KBM-7 (cell line): ENCODE results near the gene FUT6.
A peak's percentile ranks its signal among the peaks of the same experiment; 100 is the strongest.
"Not testable (repeated sequence)": the region's sequence is repeated elsewhere in the genome, so short reads cannot be mapped to it uniquely, and the experiment has no call there.

ENCODE experiments used
- DNase-seq: peaks from one replicate; pipeline ENCODE4 v3.0.0-alpha.2; 2015
- in situ Hi-C: fragments of 300-500 bp; cut with MboI; formaldehyde crosslinking; loops from 2 replicates; pipeline ENCODE4 v1.14.3; 2020; ENCODE audit warnings: low sequenced_read_pairs, low pct_unique_long_range_greater_than_20kb, mixed read lengths

The FUT6 gene

GRCh38 chr19:5863030-5863665, 23.6 kb upstream of the FUT6 start:
- in situ Hi-C loops, result no loop called here
- DNase-seq, result no peak

DNA sequence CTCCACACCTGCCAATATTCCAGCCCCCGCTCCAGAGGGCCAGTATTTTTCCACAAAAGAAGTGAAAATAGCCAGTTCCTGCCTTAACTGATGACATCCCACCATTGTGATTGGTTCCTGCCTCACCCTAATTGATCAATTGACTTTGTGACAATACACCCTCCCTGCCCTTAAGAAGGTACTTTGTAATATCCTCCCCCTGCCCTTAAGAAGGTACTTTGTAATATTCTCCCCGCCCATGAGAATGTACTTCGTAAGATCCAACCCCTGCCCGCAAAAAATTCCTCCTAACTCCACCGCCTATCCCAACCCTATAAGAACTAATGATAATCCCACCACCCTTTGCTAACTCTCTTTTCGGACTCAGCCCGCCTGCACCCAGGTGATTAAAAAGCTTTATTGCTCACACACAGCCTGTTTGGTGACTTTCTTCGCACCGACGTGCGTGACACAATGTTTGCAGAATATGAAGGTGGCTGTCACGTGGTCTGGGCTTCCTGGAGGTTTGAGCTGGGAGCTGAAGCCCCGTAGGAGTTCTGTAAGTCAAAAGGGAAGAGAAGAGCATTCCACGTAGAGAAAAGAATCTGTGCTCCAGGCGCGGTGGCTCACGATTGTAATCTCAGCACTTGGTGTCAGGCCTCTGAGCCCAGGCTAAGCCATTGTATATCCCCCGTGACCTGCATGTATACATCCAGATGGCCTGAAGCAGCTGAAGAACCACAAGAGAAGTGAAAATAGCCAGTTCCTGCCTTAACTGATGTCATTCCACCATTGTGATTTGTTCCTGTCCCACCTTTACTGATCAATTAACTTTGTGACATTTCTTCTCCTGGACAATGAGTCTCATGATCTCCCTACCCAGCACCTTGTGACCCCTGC, 17.9 kb upstream of the FUT6 start:
- in situ Hi-C loops, result no loop called here
- no peak for DNase-seq

GRCh38 chr19:5855151-5855550, 15.6 kb upstream of the FUT6 start:
- in situ Hi-C loops, DNase-seq: not testable (repeated sequence)

DNA sequence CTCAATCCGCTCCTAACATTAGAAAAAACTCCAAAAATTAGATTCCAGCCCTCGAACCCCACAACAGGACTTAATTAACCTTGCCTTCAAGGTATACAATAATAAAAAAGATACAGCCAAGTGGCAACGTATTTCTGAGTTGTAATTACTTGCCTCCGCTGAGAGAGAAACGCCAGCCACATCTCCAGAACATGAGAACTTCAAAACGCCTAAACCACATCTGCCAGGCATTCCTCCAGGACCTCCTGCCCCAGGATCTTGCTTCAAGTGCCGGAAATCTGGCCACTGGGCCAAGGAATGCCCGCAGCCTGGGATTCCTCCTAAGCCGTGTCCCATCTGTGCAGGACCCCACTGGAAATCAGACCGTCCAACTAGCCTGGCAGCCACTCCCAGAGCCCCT, 14.6 kb upstream of the FUT6 start:
- DNase-seq, in situ Hi-C loops: not testable (repeated sequence)

DNA sequence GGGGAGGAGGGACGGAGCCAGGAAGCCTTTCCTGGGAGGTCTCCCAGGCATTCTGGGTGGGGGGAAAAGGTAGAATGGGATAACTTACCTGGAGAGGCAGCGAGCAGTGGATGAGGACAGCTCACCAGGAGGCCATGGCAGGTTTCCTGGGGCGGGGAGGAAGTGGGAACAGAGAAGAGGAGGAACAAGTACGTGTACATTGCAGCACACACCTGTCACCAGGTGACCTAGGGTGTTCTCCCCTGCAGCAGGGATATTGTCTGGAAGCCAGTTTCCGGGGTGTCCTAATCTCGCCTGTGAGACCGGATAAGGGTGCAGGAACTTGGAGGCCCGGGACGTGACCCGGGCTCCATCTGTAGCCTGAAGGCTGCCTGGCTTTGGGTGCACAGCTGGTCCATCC, 11.8 kb upstream of the FUT6 start, which contains the start of gene FUT3:
Gene FUT3 (minus strand): TSS at position 148 of the 400 bp plus-strand sequence.
- in situ Hi-C loops, result no loop called here
- no peak for DNase-seq

GRCh38 chr19:5850743-5851293, 11.3 kb upstream of the FUT6 start:
- DNase-seq, result peak; percentile 36
- in situ Hi-C loops, result no loop called here

GRCh38 chr19:5850189-5850588, 10.7 kb upstream of the FUT6 start:
- DNase-seq, result no peak
- in situ Hi-C loops, result no loop called here

DNA sequence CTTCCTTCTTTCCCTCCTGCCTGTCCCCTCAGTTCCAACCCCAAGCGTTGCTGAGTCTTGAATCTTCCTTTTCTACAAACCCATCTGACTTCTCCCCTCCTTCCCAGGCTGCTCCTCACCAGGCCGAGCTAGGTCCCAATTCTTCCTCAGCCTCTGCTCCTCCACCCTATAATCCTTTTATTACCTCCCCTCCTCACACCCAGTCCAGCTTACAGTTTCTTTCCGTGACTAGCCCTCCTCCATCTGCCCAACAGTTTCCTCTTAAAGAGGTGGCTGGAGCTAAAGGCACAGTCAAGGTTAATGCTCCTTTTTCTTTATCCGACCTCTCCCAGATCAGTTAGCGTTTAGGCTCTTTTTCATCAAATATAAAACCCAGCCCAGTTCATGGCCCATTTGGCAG, 9.1 kb upstream of the FUT6 start:
- in situ Hi-C loops, result not testable (repeated sequence)
- peak; percentile 23 for DNase-seq

DNA sequence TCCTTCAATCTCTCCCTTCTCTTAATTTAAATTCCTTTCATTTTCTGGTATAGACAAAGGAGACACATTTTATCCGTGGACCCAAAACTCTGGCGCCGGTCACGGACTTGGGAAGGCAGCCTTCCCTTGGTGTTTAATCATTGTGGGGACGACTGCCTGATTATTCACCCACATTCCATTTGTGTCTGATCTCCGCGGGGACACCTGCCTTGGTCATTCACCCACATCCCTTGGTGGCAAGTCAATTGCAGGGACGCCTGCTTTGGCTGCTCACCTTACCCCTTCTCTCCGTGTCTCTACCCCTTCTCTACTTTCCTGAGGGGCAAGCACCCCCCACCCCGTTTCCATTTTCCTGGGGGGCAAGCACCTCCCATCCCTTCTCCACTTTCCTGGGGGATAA, 8.3 kb upstream of the FUT6 start:
- in situ Hi-C loops, result not testable (repeated sequence)

GRCh38 chr19:5844456-5845433, 5.2 kb upstream of the FUT6 start:
- no peak for DNase-seq
- in situ Hi-C loops, result no loop called here

More for the DNA sequence above, 8.3 kb upstream of the FUT6 start:
- DNase-seq, result not testable (repeated sequence)

DNA sequence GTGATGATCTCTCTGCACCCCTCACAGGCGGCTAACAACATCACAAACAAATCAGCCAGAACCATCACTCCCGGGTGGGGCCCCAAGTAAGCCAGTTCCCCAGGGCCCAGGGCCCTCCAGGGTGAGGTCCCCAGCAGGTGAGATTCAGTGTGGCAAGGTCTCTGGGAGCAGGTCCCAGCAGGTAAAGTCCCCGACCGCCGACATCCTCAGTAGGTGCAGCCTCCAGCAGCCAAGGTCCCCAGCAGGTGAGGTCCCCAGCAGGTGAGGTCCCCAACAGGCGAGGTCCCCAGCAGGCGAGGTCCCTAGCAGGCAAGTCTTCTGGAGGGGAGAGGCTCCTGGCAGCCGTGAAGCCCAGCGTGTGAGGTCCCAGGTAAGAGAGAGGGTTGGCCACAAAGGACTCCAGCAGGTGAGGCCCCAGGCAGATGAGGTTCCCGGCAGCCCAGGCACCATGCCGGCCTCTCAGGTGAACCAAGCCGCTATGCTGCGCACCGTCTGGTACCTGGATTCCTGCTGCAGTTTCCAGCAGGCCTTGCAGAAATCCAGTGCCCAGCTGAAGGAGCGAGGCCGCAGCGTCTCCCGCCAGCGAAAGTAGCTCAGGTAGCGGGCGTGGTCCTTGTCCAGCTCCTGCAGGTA, 3.9 kb upstream of the FUT6 start:
- in situ Hi-C loops, result no loop called here
- no peak for DNase-seq

- in situ Hi-C loops, DNase-seq: not testable (repeated sequence)
Observed at GRCh38 chr19:5841735-5842111, 2.2 kb upstream of the FUT6 start.

- DNase-seq, result no peak
- in situ Hi-C loops, result no loop called here
Observed at GRCh38 chr19:5838353-5839064, 993 bp downstream of the FUT6 start.

GRCh38 chr19:5837761-5838352, 1.6 kb downstream of the FUT6 start:
- in situ Hi-C loops, result no loop called here
- no peak for DNase-seq

DNA sequence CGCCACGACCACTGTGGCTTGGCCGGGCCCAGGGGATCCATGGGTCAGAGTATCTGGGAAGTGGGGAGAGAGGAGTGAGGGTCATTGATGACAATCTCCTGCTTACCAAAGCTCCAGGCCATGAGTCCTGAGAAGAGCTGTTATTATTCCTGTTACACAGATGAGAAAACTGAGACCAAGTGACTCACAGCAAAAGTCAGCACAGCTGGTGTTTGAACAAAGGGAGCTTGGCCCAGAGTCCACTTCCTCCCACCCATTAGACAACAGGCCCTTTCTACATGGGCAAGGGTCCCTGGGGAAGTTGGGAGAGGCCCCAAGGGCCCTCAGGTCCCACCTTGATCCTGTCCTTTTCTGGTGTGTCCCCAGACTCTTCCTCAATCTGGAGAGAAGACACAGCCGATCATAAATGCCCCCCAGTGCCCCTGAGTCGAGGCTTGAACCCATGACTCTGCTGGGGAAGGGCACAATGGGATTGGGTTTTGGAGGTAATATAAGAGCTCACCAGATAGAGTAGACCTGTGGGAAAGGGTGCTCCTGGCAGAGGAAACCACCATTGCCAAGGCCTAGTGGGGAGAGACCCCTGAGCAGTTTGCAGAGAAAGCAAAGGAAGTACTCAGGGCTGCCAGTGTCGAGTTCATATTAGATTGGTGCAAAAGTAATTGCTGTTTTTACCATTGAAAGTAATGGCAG, 6.8 kb downstream of the FUT6 start:
- no peak for DNase-seq
- in situ Hi-C loops, result no loop called here

DNA sequence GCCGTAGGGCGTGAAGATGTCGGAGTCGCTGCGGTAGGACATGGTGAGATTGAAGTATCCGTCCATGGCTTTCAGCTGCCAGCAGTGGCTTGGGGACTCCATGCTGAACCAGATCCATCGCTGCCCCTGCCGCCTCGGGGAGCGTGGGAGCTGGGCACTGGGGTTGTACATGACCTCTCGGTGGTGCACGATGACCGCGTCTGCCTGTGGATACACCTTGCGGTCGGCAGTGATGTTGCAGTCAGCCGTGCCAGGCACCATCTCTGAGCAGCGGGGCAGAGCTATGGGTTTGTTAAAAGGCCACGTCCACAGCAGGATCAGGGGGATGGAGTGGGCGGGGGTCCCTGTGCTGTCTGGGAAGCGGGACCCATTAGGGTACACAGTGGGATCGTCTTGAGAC, 7.4 kb downstream of the FUT6 start:
- in situ Hi-C loops, result no loop called here
- DNase-seq, result no peak

DNA sequence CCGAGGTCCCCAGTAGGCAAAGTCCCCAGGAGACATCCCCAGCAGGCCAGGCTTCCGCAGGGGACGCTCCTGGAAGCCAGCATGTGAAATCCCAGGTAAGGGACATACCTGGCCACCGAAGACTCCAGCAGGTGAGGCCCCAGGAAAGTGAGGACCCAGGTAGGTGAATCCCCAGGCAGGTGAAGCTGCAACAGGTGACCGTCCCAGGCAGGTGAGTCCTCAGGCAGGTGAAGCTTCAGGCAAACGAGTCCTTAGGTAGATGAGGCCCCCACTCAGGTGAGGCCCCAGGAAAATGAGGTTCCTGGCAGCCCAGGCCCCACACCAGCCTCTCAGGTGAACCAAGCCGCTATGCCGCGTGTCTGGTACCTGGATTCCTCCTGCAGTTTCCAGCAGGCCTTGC, 8.3 kb downstream of the FUT6 start:
- in situ Hi-C loops, result no loop called here
- no peak for DNase-seq
